GM12891 (cell line): Measurements from ENCODE around the gene SH2D6.

Experiments
- POLR2A ChIP-seq: IDR thresholded peaks from 2 replicates; pipeline ENCODE4 v1.6.1; 2011; ENCODE audit warnings: low read depth, low read length, control low read depth
- POLR2AphosphoS5 ChIP-seq: IDR thresholded peaks from 2 replicates; pipeline ENCODE4 v1.6.1; 2011; ENCODE audit warnings: low read depth, low read length, control low read depth
- TAF1 ChIP-seq: IDR thresholded peaks from 2 replicates; pipeline ENCODE4 v1.6.1; 2011; ENCODE audit warnings: low read depth, low read length, control low read depth

- no peak for TF ChIP-seq POLR2A
- no peak for TF ChIP-seq POLR2AphosphoS5
- no peak for TF ChIP-seq TAF1
Observed at GRCh38 chr2:85449214-85449588, 30.7 kb downstream of the SH2D6 start.
